ENCODE measurements around the gene MAP2K3.

MAP2K3 gene

GRCh38 chr17:21298983-21299519 is 14.5 kb downstream of the MAP2K3 start:
- no peak overlapping the region for H3K4me3 ChIP-seq (ENCODE audit: low read depth, low read length)
- TF ChIP-seq, protein P1, sequence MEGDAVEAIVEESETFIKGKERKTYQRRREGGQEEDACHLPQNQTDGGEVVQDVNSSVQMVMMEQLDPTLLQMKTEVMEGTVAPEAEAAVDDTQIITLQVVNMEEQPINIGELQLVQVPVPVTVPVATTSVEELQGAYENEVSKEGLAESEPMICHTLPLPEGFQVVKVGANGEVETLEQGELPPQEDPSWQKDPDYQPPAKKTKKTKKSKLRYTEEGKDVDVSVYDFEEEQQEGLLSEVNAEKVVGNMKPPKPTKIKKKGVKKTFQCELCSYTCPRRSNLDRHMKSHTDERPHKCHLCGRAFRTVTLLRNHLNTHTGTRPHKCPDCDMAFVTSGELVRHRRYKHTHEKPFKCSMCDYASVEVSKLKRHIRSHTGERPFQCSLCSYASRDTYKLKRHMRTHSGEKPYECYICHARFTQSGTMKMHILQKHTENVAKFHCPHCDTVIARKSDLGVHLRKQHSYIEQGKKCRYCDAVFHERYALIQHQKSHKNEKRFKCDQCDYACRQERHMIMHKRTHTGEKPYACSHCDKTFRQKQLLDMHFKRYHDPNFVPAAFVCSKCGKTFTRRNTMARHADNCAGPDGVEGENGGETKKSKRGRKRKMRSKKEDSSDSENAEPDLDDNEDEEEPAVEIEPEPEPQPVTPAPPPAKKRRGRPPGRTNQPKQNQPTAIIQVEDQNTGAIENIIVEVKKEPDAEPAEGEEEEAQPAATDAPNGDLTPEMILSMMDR (IDR thresholded peaks at IDR 0.05; ENCODE audit: low read depth, low read length, missing control alignments): no peak
- no peak for DNase-seq (ENCODE audit: low read depth)
- in situ Hi-C loops (cut with HindIII; ENCODE audit: low sequenced_read_pairs): loop anchor here (25.0 kb wide), 1 partner anchor 238 kb away; no protein-coding TSS in a partner anchor

- no peak overlapping the region for H3K4me3 ChIP-seq (ENCODE audit: low read depth, low read length)
- TF ChIP-seq, protein P1 (IDR thresholded peaks at IDR 0.05; ENCODE audit: low read depth, low read length, missing control alignments): no peak
- in situ Hi-C loops (cut with HindIII; ENCODE audit: low sequenced_read_pairs): loop anchor here (25.0 kb wide), 1 partner anchor 237 kb away; no protein-coding TSS in a partner anchor
- DNase-seq (ENCODE audit: low read depth): no peak
Measured at GRCh38 chr17:21299981-21300600, 15.6 kb downstream of the MAP2K3 start.

DNA sequence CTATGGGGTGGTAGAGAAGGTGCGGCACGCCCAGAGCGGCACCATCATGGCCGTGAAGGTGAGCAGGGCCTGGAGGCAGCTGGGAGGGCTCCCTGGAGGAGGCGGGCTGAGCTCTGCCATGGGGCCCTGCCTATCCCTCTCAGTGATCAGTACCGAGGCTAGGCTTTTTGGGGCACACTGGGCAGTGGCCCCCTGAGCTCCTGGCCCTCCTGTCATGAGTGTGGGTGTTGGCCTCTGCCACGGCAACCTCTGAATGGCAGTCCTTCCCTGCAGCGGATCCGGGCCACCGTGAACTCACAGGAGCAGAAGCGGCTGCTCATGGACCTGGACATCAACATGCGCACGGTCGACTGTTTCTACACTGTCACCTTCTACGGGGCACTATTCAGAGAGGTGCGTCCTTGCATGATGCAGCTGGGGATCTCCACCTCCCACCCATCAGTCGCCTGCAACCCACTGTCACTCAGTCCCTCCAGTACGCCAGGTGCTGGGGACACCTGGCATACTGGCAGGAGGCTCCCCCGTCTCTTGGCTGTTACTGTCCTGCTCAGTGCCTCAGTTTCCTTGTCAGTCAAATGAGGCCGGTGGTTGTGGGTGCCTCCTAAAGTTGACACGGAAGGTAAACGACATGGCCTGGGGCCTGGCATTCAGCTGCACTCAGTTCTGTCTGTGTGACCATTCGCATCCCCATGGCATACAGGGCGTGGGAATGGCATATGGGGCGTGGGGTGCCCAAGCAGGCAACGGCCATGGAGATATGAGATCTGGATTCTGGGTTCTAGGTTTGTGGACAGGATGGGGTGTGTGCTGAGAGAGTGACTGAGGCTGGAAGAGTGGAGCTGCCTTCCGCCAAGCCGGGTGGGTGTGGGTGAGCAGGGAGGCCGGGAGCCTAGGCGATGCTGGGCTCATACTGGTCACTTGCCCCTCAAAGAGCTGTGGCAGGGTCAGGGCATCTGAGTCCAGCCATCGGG is 16.4 kb downstream of the MAP2K3 start:
- TF ChIP-seq, protein P1 (IDR thresholded peaks at IDR 0.05; ENCODE audit: low read depth, low read length, missing control alignments): no peak
- in situ Hi-C loops (cut with HindIII; ENCODE audit: low sequenced_read_pairs): no loop called here
- no peak for DNase-seq (ENCODE audit: low read depth)
- H3K4me3 ChIP-seq (ENCODE audit: low read depth, low read length): no peak overlapping the region

GRCh38 chr17:21301593-21302550 is 17.4 kb downstream of the MAP2K3 start:
- in situ Hi-C loops (cut with HindIII; ENCODE audit: low sequenced_read_pairs): no loop called here

GRCh38 chr17:21302711-21303425 is 18.4 kb downstream of the MAP2K3 start:
- in situ Hi-C loops (cut with HindIII; ENCODE audit: low sequenced_read_pairs): no loop called here
- no peak overlapping the region for H3K4me3 ChIP-seq (ENCODE audit: low read depth, low read length)
- TF ChIP-seq, protein P1 (IDR thresholded peaks at IDR 0.05; ENCODE audit: low read depth, low read length, missing control alignments): no peak
- DNase-seq (ENCODE audit: low read depth): no peak

More at GRCh38 chr17:21301593-21302550, 17.4 kb downstream of the MAP2K3 start:
- no peak overlapping the region for H3K4me3 ChIP-seq (ENCODE audit: low read depth, low read length)
- DNase-seq (ENCODE audit: low read depth): no peak
- TF ChIP-seq, protein P1 (IDR thresholded peaks at IDR 0.05; ENCODE audit: low read depth, low read length, missing control alignments): no peak
